ENCODE measurements around the gene DNAL1. TPM values are rescaled to one million over a fixed set of nuclear protein-coding genes. Genes with fewer than 3 reads are reported as not detected.

The DNAL1 gene
- total and polyA plus RNA-seq, 2 of the 4 experiments (the other 2 are of a cell fraction) = 4.5 to 5.4 TPM

DNA sequence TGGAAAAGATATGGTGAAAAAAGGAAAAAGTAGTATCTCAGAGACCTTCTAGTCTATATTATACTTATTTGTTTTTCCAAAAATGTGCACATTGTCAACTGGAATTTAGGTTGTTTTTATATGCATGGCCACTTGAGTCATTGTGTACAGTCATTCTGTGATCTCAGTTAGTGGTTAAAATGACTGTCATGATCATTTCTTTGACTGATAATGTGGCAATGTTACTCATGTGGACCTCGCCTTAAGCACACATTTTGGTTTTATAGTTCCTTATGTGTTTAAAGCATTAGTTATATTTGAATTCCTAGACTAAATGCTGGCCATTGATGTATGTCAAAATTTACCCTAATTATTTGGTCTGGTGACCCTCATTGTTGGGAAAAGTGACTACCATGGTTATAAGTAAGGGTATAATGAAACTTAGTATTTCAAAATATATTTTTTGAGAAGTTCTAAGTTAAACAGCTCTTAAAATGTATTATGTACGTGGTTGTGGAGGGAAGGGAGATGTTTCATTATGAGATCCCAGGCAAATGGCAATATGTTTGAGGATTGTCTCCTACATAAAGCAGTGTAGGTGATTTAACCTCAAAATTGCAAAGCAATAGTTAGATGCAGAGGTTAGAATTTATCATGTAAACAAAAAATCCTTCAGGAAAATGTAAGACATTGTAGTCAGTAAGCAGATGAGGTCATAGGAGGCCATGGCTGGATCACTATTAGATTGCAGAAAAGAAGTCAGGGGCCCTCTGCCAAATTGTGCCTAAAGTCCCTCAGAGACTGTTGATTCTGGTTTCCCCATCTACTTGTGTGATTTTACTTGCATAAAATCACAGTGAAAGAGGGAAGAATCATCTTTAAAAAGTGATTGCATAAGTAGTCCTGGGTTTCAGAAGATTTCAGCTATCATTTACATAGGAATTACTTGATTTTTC is 51.9 kb downstream of the DNAL1 start:
- H3K27ac ChIP-seq (ENCODE audit: insufficient read depth, low read length) = no peak overlapping the region
- no peak overlapping the region for H2AFZ ChIP-seq (replicated peaks; ENCODE audit: low read length, poor library complexity)
- H2BK20ac ChIP-seq (ENCODE audit: low read depth, low read length) = no peak overlapping the region
- H3K9me1 ChIP-seq (ENCODE audit: insufficient read depth, low read length) = 0 out of 2 replicates have a peak, but pooled peaks cover 2% of the 10 kb centered on the region
- peaks cover 4% of the 10 kb centered on the region; the same call in 1 of the 2 replicates for H3K36me3 ChIP-seq (ENCODE audit: control insufficient read depth, insufficient read depth, low read length)
- no peak overlapping the region for H2AK5ac ChIP-seq (ENCODE audit: low read depth, low read length)
- intact Hi-C loops (cut with micrococcal nuclease) (no loop called here), in situ Hi-C loops (cut with MboI; ENCODE audit: low sequenced_read_pairs) (no loop called here), dilution Hi-C loops (cut with HindIII; ENCODE audit: low sequenced_read_pairs, unreplicated experiment) (no loop called here)
- no peaks in the 10 kb centered on the region; a peak in 1 of 4 replicates for H3K79me1 ChIP-seq (ENCODE audit: low read depth in 1 of 2, low read length in 2 of 2)
- H4K20me1 ChIP-seq (ENCODE audit: insufficient read depth, low read length) = no peaks in the 10 kb centered on the region
- DNase-seq (peak; percentile 84), ATAC-seq (ENCODE audit: low read depth) (peak; percentile 84)
- no peak overlapping the region for H3K18ac ChIP-seq (ENCODE audit: low read depth, low read length)
- H4K8ac ChIP-seq (ENCODE audit: low read depth in 2 of 2, low read length in 2 of 2) = no peak overlapping the region
- H2BK120ac ChIP-seq (ENCODE audit: low read depth, low read length) = peak overlapping the region; percentile 30; the same call in 1 of the 2 replicates
- TF ChIP-seq POLR2A (IDR thresholded peaks at IDR 0.05; ENCODE audit: low read depth, low read length) = no peak
- TF ChIP-seq, protein P1, sequence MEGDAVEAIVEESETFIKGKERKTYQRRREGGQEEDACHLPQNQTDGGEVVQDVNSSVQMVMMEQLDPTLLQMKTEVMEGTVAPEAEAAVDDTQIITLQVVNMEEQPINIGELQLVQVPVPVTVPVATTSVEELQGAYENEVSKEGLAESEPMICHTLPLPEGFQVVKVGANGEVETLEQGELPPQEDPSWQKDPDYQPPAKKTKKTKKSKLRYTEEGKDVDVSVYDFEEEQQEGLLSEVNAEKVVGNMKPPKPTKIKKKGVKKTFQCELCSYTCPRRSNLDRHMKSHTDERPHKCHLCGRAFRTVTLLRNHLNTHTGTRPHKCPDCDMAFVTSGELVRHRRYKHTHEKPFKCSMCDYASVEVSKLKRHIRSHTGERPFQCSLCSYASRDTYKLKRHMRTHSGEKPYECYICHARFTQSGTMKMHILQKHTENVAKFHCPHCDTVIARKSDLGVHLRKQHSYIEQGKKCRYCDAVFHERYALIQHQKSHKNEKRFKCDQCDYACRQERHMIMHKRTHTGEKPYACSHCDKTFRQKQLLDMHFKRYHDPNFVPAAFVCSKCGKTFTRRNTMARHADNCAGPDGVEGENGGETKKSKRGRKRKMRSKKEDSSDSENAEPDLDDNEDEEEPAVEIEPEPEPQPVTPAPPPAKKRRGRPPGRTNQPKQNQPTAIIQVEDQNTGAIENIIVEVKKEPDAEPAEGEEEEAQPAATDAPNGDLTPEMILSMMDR (conservative IDR thresholded peaks at IDR 0.05; ENCODE audit: low read depth, low read length) = no peak
- TF ChIP-seq FOS (IDR thresholded peaks at IDR 0.05; ENCODE audit: low read depth, low read length) = peak; percentile 75; the same call in 1 of the 2 replicates
- TF ChIP-seq CEBPB (IDR thresholded peaks at IDR 0.05; ENCODE audit: low read depth, low read length) = peak; percentile 84
- TF ChIP-seq NFE2L2 (IDR thresholded peaks at IDR 0.05; ENCODE audit: low read depth, low read length) = peak; percentile 54; the same call in 1 of the 2 replicates
- peak; percentile 34; the same call in 1 of the 2 replicates for TF ChIP-seq BHLHE40 (IDR thresholded peaks at IDR 0.05; ENCODE audit: low read depth, low read length)
- no peak for TF ChIP-seq MAZ (IDR thresholded peaks at IDR 0.05; ENCODE audit: borderline replicate concordance, low read depth, low read length)
- TF ChIP-seq MXI1 (IDR thresholded peaks at IDR 0.05; ENCODE audit: borderline replicate concordance, low read depth, low read length) = no peak
- no peak for TF ChIP-seq CHD1 (IDR thresholded peaks at IDR 0.05; ENCODE audit: low read depth, low read length)
- H3K14ac ChIP-seq (replicated peaks; ENCODE audit: low read depth, low read length) = 0 out of 2 replicates have a peak overlapping the region, but pooled peaks have one; percentile 40
- H2BK5ac ChIP-seq (ENCODE audit: low read depth, low read length, poor library complexity, severe bottlenecking) = peak overlapping the region; percentile 60
- no peak overlapping the region for H3K9ac ChIP-seq (ENCODE audit: low read depth, low read length)
- no peak overlapping the region for H3K4me3 ChIP-seq (ENCODE audit: insufficient read depth, low read depth, low read length)
- peak overlapping the region; percentile 58 for H4K91ac ChIP-seq (ENCODE audit: insufficient read depth, low read depth, low read length)
- no TSS peak for BruUV-seq (replicated peaks)
- H3K9me3 ChIP-seq (ENCODE audit: control insufficient read depth, insufficient read depth, low read length) = no peaks in the 10 kb centered on the region
- WGBS, 2 experiments (ENCODE audit: extremely low coverage in 2 of 2, insufficient read length in 1 of 2) = no CpG with 5 or more reads among the region's 2 CpGs
- CTCF ChIA-PET = no interaction called here
- H3K23ac ChIP-seq (ENCODE audit: low read depth, low read length) = peak overlapping the region; percentile 48; the same call in 1 of the 2 replicates
- H3K56ac ChIP-seq (ENCODE audit: extremely low read depth, insufficient read depth, low read length) = no peak overlapping the region
- no peaks in the 10 kb centered on the region for H3K27me3 ChIP-seq (ENCODE audit: control insufficient read depth, insufficient read depth, low read length)
- peak overlapping the region; percentile 60 for H3K4me2 ChIP-seq (ENCODE audit: low read depth, low read length)
- peaks cover 4% of the 10 kb centered on the region for H3K4me1 ChIP-seq (ENCODE audit: control insufficient read depth, insufficient read depth, low read length)
- H3K4ac ChIP-seq (ENCODE audit: low read depth, low read length) = no peak overlapping the region; the same call in 1 of the 2 replicates
- POLR2A ChIA-PET (ENCODE audit: unreplicated experiment) = no interaction called here
- H2AK9ac ChIP-seq (replicated peaks; ENCODE audit: low read depth, low read length, poor library complexity) = no peak overlapping the region
- H4K5ac ChIP-seq (ENCODE audit: low read depth, low read length) = no peak overlapping the region
- H2BK15ac ChIP-seq (ENCODE audit: low read depth, low read length) = no peak overlapping the region

All from IMR-90 (cell line).